GM13977 (cell line): Measurements from ENCODE around the gene CHKB.

Source experiments
- DNase-seq: peaks from one replicate; pipeline ENCODE4 v3.0.0; 2012; ENCODE audit warnings: low spot score
- CTCF ChIP-seq: IDR thresholded peaks from 2 replicates; pipeline ENCODE4 v1.5.1; 2012; ENCODE audit warnings: mild to moderate bottlenecking, control low read depth; ENCODE audit not compliant: insufficient read depth; ENCODE audit errors: extremely low read depth, missing control alignments
- in situ Hi-C: fragments of 300-500 bp; cut with MboI; formaldehyde crosslinking; loops from one replicate; pipeline ENCODE4 v1.12.0; 2022; ENCODE audit warnings: low sequenced_read_pairs, low pct_unique_long_range_greater_than_20kb, mixed read lengths, inconsistent platforms; ENCODE audit not compliant: unreplicated experiment

CHKB gene

GRCh38 chr22:50573491-50574382 is 8.9 kb downstream of the CHKB start:
- in situ Hi-C loops = no loop called here
- no peak for TF ChIP-seq CTCF
- no peak for DNase-seq

- no peak for TF ChIP-seq CTCF
- in situ Hi-C loops = no loop called here
- no peak for DNase-seq
Observed at GRCh38 chr22:50572965-50573364, 9.7 kb downstream of the CHKB start.

GRCh38 chr22:50571264-50572175 is 11.1 kb downstream of the CHKB start:
- DNase-seq = no peak
- in situ Hi-C loops = no loop called here
- no peak for TF ChIP-seq CTCF

- in situ Hi-C loops = no loop called here
- DNase-seq = no peak
Observed at GRCh38 chr22:50570861-50571260, 11.8 kb downstream of the CHKB start.

GRCh38 chr22:50569896-50570535 is 12.6 kb downstream of the CHKB start:
- in situ Hi-C loops = no loop called here

More at GRCh38 chr22:50570861-50571260, 11.8 kb downstream of the CHKB start:
- TF ChIP-seq CTCF = no peak

More at GRCh38 chr22:50569896-50570535, 12.6 kb downstream of the CHKB start:
- TF ChIP-seq CTCF = no peak
- peak; percentile 34 for DNase-seq
